Measurements from ENCODE around the gene INF2. TPM values are rescaled to one million over a fixed set of nuclear protein-coding genes. Genes with fewer than 3 reads are reported as not detected.
A peak's percentile ranks its signal among the peaks of the same experiment; 100 is the strongest.

The INF2 gene
- total and polyA plus RNA-seq, 12 donors: 22.5 to 73.8 (median 28.4) TPM

DNA sequence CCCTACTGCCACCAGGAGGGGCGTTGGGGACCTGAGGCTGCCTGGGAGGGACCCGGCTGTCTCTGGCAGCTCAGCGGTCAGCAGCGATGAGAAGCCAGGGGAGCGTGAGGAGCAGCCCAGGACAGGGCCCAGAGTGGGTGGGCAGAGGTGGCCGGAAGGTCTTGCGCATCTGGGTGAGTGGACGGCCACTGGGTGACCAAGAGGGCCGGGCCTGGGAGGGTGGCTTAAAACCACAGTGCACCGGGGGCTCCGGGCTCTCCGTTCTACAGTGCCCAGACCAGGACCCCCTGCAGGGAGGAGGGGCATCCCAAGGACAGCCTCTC lies 10.0 kb downstream of the INF2 start:
- Histone ChIP-seq H3K27me3 (no peaks in the 10 kb centered on the region), H3K36me3 (peaks cover 0 to 56% (median 13%) of the 10 kb centered on the region in 9 donors), H3K27ac (peak overlapping the region in 9 of 10 donors; percentile 39 to 90 (median 73)), H3K4me3 (peak overlapping the region in 9 of 10 donors; percentile 3 to 49 (median 29)), H3K9me3 (no peaks in the 10 kb centered on the region), H3K4me1 (peaks cover 53 to 83% (median 67%) of the 10 kb centered on the region in 9 donors)
- intact Hi-C loops (cut with DNase I): loop anchor here in 2 of 10 donors (5.0 kb wide), 1 partner anchor 42 kb away; no protein-coding TSS in a partner anchor
- ATAC-seq (peak in 5 of 8 donors; percentile 0 to 4 (median 2)), DNase-seq (no peak)
- TF ChIP-seq, protein P1, sequence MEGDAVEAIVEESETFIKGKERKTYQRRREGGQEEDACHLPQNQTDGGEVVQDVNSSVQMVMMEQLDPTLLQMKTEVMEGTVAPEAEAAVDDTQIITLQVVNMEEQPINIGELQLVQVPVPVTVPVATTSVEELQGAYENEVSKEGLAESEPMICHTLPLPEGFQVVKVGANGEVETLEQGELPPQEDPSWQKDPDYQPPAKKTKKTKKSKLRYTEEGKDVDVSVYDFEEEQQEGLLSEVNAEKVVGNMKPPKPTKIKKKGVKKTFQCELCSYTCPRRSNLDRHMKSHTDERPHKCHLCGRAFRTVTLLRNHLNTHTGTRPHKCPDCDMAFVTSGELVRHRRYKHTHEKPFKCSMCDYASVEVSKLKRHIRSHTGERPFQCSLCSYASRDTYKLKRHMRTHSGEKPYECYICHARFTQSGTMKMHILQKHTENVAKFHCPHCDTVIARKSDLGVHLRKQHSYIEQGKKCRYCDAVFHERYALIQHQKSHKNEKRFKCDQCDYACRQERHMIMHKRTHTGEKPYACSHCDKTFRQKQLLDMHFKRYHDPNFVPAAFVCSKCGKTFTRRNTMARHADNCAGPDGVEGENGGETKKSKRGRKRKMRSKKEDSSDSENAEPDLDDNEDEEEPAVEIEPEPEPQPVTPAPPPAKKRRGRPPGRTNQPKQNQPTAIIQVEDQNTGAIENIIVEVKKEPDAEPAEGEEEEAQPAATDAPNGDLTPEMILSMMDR (IDR thresholded peaks at IDR 0.05): no peak
- WGBS, 2 donors: 65 to 73% methylated on average over 12 of the region's 12 CpGs

DNA sequence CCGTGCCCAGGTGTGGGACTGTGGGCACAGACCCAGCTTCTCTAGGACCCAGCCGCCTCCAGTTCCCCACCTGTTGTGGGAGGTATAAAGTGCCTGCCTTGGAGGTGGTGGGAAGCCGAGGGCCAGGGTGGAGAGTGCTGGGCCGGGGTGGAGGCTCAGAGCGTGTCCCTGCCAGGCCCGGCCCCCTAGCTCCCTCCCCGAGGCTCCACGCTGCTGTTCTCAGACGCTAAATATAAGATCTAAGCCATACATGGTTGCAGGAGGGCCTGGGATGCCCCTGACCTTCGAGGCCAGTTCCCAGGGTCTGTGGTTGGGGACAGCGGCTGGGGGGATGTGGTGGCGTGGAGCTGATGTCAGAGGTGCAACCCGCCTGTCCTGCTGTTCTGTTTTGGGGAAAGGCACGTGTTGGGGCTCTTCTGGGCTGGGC lies 10.8 kb downstream of the INF2 start:
- Histone ChIP-seq H3K36me3 (peaks cover 0 to 64% (median 19%) of the 10 kb centered on the region in 9 donors), H3K9me3 (no peaks in the 10 kb centered on the region), H3K27ac (peak overlapping the region; percentile 18 to 90 (median 72)), H3K4me1 (peaks cover 46 to 74% (median 59%) of the 10 kb centered on the region in 9 donors), H3K4me3 (peak overlapping the region in 9 of 10 donors; percentile 3 to 49 (median 29)), H3K27me3 (no peaks in the 10 kb centered on the region)
- TF ChIP-seq, protein P1 (IDR thresholded peaks at IDR 0.05): no peak
- intact Hi-C loops (cut with DNase I): no loop called here
- 49 to 63% methylated on average over 14 of the region's 14 CpGs for WGBS, 2 donors
- ATAC-seq (peak; percentile 14 to 59 (median 50)), DNase-seq (peak in 1 of 2 donors; percentile 54)

DNA sequence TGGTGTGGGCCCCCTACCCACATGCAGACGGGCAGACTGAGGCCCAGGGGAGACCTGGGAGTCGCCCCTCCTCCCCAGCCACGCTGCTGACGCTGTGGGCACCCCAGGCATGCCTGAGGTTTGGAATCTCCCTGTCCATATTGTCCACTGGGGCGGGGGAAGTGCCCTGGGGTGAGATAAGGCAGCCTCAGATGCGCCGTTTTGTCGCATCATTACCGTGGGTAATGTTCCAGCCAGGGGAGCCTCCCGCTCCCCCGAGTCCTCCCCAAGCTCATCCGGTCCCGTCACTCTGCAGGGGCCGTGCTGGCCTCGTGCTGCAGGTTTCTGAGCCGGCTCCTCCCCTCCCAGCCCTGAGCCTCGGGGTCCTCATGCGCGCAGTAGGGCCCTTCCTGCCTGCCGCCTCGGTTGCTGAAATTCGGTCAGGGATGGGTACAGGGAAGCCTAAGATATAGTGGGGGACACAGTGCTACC lies 11.4 kb downstream of the INF2 start:
- Histone ChIP-seq H3K4me1 (peaks cover 42 to 69% (median 53%) of the 10 kb centered on the region in 9 donors), H3K4me3 (peak overlapping the region in 4 of 10 donors; percentile 13 to 49 (median 36)), H3K36me3 (peaks cover 0 to 68% (median 19%) of the 10 kb centered on the region in 9 donors), H3K27me3 (no peaks in the 10 kb centered on the region), H3K27ac (peak overlapping the region in 8 of 10 donors; percentile 1 to 90 (median 70)), H3K9me3 (no peaks in the 10 kb centered on the region)
- WGBS, 2 donors: 74 to 78% methylated on average over 22 of the region's 22 CpGs
- intact Hi-C loops (cut with DNase I): no loop called here
- TF ChIP-seq, protein P1 (IDR thresholded peaks at IDR 0.05): no peak
- ATAC-seq (no peak), DNase-seq (no peak)

DNA sequence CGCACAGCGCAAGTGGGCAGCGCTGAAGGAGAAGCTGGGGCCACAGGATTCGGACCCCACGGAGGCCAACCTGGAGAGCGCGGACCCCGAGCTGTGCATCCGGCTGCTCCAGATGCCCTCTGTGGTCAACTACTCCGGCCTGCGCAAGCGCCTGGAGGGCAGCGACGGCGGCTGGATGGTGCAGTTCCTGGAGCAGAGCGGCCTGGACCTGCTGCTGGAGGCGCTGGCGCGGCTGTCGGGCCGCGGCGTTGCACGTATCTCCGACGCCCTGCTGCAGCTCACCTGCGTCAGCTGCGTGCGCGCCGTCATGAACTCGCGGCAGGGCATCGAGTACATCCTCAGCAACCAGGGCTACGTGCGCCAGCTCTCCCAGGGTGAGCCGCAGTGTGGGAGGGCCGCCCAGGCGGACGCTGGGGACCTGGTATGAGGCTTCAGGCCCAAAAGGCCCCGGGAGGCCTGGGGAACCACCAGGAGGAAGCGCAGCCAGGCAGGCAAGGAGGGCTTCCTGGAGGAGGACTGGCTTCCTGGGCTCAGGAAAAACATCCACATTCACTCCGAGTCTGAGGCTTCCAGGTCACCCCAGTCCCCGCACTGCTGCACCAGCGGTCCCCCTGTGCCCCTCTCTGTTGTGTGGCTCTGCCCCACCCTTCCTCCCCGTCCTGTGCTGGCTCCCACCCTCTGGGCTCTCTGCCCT lies 12.1 kb downstream of the INF2 start:
- WGBS, 2 donors: 93 to 94% methylated on average over 46 of the region's 46 CpGs
- H3K27me3 ChIP-seq: no peaks in the 10 kb centered on the region
- peaks cover 0 to 67% (median 19%) of the 10 kb centered on the region in 9 donors for H3K36me3 ChIP-seq
- H3K4me1 ChIP-seq: peaks cover 35 to 61% (median 46%) of the 10 kb centered on the region in 9 donors
- no peak overlapping the region for H3K4me3 ChIP-seq
- H3K27ac ChIP-seq: peak overlapping the region in 5 of 10 donors; percentile 56 to 90 (median 69)
- intact Hi-C loops (cut with DNase I): no loop called here
- DNase-seq: no peak
- ATAC-seq: no peak
- no peaks in the 10 kb centered on the region for H3K9me3 ChIP-seq
- TF ChIP-seq, protein P1 (IDR thresholded peaks at IDR 0.05): no peak
